SW 1271 (cell line): ENCODE results near the gene MMP7.
"Not testable (repeated sequence)": the region's sequence is repeated elsewhere in the genome, so short reads cannot be mapped to it uniquely, and the experiment has no call there.

Experiments
- DNase-seq, 2 experiments: peaks; one replicate each; lab custom pipeline; 2025; lab: John Stamatoyannopoulos, UW

Gene MMP7

DNA sequence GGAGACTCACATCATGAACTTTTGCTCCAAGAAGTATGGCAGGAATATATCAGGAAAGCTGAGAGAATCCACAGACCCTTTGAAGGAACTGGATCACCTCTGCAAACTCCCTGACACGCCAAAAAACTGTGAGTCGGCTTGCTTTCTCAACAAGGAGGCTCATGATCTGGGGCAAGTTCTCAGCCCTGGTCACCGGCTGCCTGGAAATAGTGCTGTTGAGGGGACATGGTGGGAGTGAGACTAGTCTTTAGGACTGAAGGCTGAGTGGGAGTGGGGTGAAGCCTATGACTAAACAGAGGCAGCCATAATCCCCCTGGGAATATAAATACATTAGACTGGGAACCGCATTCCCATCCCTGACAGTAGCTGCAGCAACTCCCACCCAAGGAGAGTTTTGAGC, 8.4 kb upstream of the MMP7 start:
- no peak for DNase-seq

GRCh38 chr11:102534261-102534872, 3.8 kb upstream of the MMP7 start:
- peak in 1 of 2 experiments; percentile 24 for DNase-seq

DNA sequence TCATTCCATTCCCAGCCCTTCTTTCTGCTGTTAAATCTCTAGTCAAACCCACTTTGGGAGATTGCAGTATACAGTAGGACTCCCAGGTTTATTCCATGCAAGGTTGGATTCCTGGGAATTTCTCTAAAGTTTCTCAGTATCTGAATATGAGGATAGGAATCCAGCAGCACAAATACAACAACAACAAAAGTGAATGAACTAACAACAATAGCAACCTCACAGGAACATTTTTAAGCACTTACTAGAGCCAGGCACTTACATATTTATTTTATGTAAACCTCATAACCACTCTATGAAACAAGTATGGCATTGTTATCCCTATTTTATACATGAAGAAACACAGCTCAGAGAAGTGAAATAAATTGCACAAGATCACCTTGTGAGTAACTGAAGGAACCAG, 1.9 kb downstream of the MMP7 start:
- DNase-seq: no peak

- peak in 1 of 2 experiments; percentile 24 for DNase-seq
Measured at GRCh38 chr11:102527684-102528083, 2.9 kb downstream of the MMP7 start.

DNA sequence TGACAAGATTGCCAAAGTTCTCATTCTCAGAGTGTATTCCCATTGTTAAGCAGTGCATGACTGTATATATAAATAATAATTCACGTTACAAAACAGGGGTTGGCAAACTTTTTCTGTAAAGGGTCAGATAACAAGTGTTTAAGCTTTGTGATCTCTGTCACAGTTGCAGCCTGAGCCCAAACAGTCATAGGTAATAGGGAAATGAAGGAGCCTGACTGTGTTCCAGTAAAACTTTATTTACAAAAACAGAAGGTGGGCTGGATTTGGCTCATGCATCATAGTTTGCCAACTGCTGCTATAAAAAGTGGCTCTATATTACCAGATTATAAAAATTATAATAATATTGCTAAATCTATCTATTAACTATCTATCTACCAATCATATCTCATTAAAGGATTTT, 3.5 kb downstream of the MMP7 start:
- no peak for DNase-seq

GRCh38 chr11:102523887-102524286, 6.7 kb downstream of the MMP7 start:
- no peak for DNase-seq

DNA sequence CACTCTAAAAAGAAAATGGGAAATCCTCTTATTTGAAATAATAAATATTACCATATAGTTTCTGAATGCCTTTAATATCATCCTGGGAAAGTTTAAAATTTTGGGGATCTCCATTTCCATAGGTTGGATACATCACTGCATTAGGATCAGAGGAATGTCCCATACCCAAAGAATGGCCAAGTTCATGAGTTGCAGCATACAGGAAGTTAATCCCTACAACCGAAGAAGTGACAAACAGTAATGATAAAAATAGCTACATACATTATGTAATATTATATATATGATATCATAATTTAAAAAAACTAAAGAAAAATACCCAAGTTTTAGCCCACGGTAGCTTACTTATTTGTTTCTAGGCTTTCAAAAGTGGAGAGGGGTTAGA, 7.4 kb downstream of the MMP7 start:
- no peak for DNase-seq

DNA sequence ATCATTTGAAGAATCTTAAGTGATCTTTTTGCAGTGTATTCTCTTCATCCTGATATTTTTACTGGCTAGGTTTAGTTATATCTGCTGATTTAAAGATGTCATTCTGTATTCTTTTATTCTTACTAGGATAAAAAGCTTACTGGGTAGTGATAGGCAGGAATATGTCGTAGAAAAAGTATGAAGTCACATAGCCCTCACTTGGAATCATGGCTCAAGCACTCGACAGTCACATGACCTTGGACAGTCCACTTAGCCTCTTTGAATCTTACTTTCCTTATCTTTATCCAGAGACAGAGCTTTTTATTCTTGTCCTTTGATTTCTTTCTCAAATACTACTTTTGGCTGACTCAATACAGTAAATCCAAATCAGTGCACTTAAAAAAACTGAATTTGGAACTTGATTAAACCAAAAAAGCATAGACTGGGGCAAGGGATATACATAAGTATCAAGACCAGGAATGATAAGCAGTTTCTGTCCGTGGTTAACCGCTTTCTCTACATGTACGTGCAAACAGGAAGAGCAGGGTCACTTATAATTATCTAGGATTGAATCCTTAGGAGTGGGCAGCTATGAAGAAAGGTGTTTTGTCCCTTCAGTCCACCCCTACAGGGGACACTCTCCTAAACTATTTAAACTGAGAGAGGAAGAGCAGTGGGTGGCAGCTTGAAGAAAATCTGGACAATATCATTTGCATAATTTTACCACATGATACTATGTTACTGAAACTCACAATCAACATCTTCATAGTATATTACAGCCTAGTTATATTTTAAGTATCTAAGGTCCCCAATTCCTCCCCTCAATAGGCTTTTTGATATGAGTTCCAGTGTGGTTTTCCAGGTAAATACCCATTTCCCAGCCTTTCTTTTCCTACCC, 8.0 kb downstream of the MMP7 start:
- DNase-seq: no peak

- DNase-seq: no peak
Measured at GRCh38 chr11:102521121-102521520, 9.4 kb downstream of the MMP7 start.

DNA sequence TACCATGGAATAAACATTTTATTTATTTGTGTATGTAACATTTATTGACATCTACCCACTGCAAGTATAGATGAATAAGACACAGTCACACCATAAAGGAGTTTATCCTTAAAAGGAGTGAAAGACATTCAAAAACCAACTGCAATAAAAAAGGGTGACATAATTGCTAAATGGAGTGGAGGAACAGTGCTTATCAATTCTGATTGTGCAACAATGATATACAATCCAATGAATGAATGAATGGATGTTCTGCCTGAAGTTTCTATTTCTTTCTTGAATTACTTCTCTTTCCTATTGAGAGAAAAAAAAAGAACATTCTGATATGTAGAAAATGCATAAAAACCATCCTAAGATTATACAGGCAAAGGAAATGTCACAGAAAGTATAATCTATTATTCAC, 10.0 kb downstream of the MMP7 start:
- DNase-seq: no peak

DNA sequence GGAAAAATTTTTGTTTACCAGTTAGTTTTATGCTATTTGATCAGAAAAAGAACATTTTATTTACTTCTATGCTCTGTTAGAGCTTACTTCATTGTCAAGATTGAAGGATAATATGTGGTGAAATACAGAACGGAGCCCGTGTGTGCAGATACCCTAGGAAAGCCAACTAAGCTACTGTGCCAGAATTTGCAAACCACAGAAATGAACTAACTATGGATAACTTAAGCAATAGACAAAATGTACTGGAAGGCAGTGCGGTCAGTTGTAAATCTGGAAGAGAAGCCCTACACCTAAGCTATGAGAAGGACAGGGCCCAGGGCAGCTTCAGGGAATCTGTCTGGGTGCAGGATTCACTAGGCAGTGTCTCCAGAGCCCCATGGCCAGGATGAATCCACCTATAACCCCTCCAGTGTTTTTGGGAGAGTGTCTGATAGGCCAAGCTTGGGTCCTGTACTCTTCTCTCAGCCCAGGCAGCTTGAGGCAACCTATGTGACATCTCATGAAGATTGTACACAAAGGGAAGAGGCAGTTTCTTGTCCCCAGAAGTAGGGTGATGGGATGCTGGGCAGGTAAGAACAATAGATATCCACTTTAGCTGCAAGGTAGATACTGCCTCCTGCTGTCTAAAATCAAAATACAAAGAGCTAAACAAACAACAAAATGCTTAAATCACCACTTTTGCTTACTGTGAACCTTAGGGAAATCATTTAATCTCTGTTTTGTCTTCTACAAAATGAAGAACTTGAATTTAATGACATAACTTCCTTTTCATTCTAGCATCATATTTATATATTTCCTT, 12.1 kb downstream of the MMP7 start:
- no peak for DNase-seq

- no peak for DNase-seq
Measured at GRCh38 chr11:102517670-102518069, 12.9 kb downstream of the MMP7 start.

DNA sequence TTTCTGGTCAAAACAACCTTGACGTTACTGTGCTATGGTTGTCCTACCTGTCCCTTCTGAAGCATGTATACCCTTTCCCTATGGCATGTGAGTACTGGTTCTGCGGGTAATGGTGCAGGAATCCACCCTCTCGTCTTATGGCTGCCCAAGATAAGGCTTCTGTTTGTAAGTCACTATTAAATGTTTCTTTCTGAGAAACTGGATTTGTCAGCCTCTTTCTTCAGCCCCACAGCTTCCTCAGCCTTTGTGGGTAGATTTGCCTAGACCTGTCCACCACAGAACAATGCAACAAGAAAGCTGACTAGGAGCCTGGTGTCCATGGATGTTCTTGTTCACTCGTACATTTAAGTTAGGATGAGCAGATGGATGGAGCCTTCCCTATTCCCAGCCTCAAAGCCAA, 14.4 kb downstream of the MMP7 start:
- no peak for DNase-seq

DNA sequence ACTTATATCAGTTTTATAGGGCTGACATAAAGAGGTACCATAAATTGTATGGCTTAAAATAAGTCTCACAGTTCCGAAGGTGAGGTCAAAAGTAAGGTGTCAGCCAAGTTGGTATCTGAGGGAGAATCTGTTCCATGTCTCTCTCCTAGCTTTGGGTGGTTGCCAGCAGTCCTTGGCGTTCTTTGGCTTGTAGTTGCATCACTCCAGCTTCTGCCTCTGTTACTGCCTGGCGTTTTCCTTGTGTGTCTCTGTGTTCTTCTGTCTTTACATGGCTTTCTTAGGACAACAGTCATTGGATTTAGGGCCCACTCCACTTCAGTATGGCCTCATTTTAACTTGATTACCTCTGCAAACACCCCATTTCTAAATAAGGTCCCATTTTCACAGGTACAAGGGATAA, 16.7 kb downstream of the MMP7 start:
- no peak for DNase-seq

- no peak for DNase-seq
Measured at GRCh38 chr11:102510439-102511135, 20.0 kb downstream of the MMP7 start.

DNA sequence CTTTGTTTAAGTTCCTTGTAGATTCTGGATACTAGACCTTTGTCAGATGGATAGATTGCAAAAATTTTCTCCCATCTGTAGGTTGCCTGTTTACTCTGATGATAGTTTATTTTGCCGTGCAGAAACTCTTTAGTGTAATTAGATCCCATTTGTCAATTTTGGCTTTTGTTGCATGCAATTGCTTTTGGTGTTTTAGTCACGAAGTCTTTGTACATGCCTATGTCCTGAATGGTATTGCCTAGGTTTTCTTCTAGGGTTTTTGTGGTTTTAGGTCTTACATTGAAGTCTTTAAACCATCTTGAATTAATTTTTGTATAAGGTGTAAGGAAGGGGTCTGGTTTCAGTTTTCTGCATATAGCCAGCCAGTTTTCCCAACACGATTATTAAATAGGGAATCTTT, 27.7 kb downstream of the MMP7 start:
- not testable (repeated sequence) for DNase-seq

GRCh38 chr11:102500829-102501228, 29.7 kb downstream of the MMP7 start:
- DNase-seq: no peak

DNA sequence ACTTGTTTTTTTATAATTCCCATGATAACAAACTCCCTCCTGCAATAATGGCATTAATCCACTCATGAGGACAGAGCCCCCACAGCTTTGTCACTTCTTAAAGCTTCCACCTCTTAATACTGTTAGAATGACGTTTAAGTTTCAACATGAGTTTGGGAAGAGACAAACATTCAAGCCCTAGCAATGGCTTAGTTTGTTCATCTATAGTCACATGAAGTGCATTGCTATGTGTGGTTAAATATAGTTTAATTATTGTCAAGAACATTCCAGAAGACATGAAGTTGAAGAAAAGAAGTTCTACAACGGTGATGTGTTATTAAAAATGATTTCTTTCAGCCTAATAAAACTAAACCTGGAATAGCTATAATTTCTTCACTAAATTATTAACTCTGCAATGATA, 30.6 kb downstream of the MMP7 start:
- no peak for DNase-seq

- no peak for DNase-seq
Measured at GRCh38 chr11:102499151-102499550, 31.4 kb downstream of the MMP7 start.

DNA sequence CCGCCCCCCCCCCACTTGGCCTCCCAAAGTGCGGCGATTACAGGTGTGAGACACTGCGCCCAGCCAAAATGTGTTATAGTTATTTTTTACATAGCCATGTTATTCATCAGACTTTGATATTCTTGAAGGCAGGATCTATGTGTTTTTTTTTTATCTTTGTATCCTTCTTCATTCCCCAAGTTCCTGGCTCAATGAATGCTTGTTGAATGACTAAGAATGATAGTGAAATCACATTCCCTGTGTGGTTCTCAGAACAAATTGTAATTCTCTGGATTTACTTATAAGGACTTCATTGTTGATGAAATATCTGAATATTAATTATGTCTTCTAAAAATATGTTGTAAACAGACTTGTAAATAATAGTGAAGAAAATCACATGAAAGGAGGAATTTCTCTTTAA, 33.5 kb downstream of the MMP7 start:
- no peak for DNase-seq

DNA sequence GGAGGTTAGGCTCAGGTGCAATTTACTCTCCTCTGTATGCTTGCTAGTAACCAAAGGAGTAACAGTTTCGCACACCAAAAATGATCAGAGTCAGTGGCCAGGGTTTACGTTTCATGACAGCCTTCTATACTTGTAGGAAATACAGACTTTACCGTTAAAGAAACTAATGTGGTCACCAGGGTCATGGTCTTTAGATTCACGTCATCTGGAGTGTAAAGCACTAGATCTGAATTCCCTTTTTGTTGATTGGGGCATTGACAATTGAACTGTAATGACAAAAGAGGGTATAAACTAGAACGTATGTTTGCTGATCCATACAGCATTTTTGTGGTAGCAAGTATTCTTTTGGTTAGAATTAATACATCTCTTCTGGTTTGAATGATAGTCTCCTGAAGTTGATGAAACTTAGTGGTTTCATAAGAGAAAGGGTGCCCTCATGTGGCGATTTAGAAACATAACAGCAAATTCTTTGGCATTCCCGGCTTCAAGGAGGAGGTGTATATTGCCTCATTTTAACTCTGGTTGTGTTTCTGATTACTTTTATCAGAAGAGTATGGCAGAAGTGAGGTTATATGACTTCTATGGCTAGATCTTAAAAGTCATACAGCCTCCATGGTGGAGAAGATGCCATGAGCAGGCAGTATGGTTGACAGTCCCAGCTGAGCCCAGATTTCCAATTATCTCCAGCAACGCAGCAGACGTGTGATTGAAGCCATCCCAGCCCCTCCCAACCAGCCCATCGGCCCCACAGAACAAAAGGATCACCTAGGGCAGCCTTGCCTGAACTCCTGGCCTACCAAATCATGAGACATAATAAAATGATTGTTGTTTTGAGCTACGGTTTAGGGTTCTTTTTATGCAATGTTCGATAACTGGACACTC, 35.1 kb downstream of the MMP7 start:
- DNase-seq: peak; percentile 75 to 97
